Liver (tissue), 3 donors: Measurements from ENCODE around the gene PCYT1B.

Experiments used
- FOXA1 ChIP-seq: IDR thresholded peaks from 2 replicates; pipeline ENCODE4 v1.6.1; 2016; ENCODE audit warnings: antibody characterized with exemption
- GABPA ChIP-seq, 2 donors: IDR thresholded peaks in 1 of 2; conservative IDR thresholded peaks in 1 of 2; 2 replicates each; pipeline ENCODE4 v1.6.1; 2016; ENCODE audit warnings: antibody characterized with exemption in 2 of 2, mild to moderate bottlenecking in 1 of 2, moderate library complexity in 1 of 2
- JUND ChIP-seq, 2 donors: IDR thresholded peaks; 2 replicates each; pipeline ENCODE4 v1.6.1; 2016; ENCODE audit warnings: antibody characterized with exemption in 2 of 2
- RAD21 ChIP-seq, 2 donors: IDR thresholded peaks; 2 replicates each; pipeline ENCODE4 v1.6.1; 2016; ENCODE audit warnings: antibody characterized with exemption in 2 of 2, mild to moderate bottlenecking in 2 of 2
- RXRA ChIP-seq, 2 donors: IDR thresholded peaks; 2 replicates each; pipeline ENCODE4 v1.6.1; 2017 to 2018; ENCODE audit warnings: antibody characterized with exemption in 2 of 2, mild to moderate bottlenecking in 1 of 2
- TAF1 ChIP-seq: conservative IDR thresholded peaks from 2 replicates; pipeline ENCODE4 v1.6.1; 2016; ENCODE audit warnings: antibody characterized with exemption, mild to moderate bottlenecking
- TF ChIP-seq, protein P1 (sequence below): IDR thresholded peaks from 2 replicates; pipeline ENCODE4 v1.6.1; 2016; ENCODE audit warnings: antibody characterized with exemption, mild to moderate bottlenecking
- TF ChIP-seq, protein P2 (sequence below): fragments of 150-350 bp; IDR thresholded peaks from 2 replicates; pipeline ENCODE4 v1.5.1; 2017; ENCODE audit warnings: improper control_type of control experiment, low read depth, low read length; ENCODE audit not compliant: missing input control
- TF ChIP-seq, protein P3 (sequence below): IDR thresholded peaks from 2 replicates; pipeline ENCODE4 v1.6.1; 2016; ENCODE audit warnings: antibody characterized with exemption
- TF ChIP-seq, protein P4 (sequence below): IDR thresholded peaks from 2 replicates; pipeline ENCODE4 v1.6.1; 2016; ENCODE audit warnings: antibody characterized with exemption
- donor health status: healthy.
- donor health status: healthy.

DNA sequence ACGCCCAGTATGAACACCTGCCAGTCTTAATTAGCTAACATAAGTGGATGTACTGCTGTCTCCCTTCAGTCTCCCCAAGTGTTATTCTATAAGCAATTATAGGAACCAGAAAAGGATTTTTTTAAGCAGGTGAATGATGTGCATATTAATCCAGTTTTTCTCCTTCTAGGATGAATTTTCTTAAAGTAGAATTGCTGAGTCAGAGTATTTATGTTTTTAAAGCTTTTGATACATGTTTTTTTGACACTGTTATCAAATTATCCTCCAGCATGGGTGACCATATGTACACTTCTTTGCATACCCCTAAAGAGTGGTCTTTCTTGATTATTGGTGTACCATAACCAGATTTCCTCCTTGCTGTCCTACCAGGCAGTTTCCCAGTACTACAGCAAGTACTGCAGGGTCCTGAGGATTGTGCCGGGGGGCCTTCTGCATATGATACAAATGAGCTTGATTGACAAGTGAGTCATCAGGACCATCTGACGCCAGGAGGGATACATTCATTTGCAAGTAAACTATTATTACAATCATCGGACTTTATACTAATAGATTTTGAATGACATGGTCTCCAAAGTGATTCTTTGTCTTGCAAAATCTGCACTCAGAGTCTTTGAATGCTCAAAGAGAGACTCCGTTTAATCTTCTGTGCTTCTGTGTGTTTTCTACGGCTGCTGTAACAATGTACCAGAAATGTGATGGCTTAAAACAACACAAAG lies 10.7 kb upstream of the PCYT1B start:
- TF ChIP-seq, protein P1, sequence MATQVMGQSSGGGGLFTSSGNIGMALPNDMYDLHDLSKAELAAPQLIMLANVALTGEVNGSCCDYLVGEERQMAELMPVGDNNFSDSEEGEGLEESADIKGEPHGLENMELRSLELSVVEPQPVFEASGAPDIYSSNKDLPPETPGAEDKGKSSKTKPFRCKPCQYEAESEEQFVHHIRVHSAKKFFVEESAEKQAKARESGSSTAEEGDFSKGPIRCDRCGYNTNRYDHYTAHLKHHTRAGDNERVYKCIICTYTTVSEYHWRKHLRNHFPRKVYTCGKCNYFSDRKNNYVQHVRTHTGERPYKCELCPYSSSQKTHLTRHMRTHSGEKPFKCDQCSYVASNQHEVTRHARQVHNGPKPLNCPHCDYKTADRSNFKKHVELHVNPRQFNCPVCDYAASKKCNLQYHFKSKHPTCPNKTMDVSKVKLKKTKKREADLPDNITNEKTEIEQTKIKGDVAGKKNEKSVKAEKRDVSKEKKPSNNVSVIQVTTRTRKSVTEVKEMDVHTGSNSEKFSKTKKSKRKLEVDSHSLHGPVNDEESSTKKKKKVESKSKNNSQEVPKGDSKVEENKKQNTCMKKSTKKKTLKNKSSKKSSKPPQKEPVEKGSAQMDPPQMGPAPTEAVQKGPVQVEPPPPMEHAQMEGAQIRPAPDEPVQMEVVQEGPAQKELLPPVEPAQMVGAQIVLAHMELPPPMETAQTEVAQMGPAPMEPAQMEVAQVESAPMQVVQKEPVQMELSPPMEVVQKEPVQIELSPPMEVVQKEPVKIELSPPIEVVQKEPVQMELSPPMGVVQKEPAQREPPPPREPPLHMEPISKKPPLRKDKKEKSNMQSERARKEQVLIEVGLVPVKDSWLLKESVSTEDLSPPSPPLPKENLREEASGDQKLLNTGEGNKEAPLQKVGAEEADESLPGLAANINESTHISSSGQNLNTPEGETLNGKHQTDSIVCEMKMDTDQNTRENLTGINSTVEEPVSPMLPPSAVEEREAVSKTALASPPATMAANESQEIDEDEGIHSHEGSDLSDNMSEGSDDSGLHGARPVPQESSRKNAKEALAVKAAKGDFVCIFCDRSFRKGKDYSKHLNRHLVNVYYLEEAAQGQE: no peak
- TF ChIP-seq, protein P2, sequence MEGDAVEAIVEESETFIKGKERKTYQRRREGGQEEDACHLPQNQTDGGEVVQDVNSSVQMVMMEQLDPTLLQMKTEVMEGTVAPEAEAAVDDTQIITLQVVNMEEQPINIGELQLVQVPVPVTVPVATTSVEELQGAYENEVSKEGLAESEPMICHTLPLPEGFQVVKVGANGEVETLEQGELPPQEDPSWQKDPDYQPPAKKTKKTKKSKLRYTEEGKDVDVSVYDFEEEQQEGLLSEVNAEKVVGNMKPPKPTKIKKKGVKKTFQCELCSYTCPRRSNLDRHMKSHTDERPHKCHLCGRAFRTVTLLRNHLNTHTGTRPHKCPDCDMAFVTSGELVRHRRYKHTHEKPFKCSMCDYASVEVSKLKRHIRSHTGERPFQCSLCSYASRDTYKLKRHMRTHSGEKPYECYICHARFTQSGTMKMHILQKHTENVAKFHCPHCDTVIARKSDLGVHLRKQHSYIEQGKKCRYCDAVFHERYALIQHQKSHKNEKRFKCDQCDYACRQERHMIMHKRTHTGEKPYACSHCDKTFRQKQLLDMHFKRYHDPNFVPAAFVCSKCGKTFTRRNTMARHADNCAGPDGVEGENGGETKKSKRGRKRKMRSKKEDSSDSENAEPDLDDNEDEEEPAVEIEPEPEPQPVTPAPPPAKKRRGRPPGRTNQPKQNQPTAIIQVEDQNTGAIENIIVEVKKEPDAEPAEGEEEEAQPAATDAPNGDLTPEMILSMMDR: no peak
- TF ChIP-seq JUND (IDR thresholded peaks at IDR 0.05) (no peak), RAD21 (IDR thresholded peaks at IDR 0.05) (no peak), TAF1 (no peak), FOXA1 (no peak), RXRA (IDR thresholded peaks at IDR 0.05) (no peak), GABPA (IDR thresholded peaks at IDR 0.05 in 1 of 2, conservative IDR thresholded peaks at IDR 0.05 in 1 of 2) (no peak)
- TF ChIP-seq, protein P3, sequence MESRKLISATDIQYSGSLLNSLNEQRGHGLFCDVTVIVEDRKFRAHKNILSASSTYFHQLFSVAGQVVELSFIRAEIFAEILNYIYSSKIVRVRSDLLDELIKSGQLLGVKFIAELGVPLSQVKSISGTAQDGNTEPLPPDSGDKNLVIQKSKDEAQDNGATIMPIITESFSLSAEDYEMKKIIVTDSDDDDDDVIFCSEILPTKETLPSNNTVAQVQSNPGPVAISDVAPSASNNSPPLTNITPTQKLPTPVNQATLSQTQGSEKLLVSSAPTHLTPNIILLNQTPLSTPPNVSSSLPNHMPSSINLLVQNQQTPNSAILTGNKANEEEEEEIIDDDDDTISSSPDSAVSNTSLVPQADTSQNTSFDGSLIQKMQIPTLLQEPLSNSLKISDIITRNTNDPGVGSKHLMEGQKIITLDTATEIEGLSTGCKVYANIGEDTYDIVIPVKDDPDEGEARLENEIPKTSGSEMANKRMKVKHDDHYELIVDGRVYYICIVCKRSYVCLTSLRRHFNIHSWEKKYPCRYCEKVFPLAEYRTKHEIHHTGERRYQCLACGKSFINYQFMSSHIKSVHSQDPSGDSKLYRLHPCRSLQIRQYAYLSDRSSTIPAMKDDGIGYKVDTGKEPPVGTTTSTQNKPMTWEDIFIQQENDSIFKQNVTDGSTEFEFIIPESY: no peak
- TF ChIP-seq, protein P4, sequence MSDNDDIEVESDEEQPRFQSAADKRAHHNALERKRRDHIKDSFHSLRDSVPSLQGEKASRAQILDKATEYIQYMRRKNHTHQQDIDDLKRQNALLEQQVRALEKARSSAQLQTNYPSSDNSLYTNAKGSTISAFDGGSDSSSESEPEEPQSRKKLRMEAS: no peak
